Endothelial cell (in vitro differentiated cells): ENCODE data around the gene KIF26A. TPM values are rescaled to one million over a fixed set of nuclear protein-coding genes. Genes with fewer than 3 reads are reported as not detected.

ENCODE experiments used
- DNase-seq: peaks from one replicate; pipeline ENCODE4 v3.0.0; 2021; ENCODE audit warnings: low spot score
- H3K27ac Mint-ChIP-seq: one replicate; pipeline ENCODE4 v1.8.0; 2021; ENCODE audit warnings: mixed read lengths, inconsistent platforms; ENCODE audit not compliant: unreplicated experiment
- H3K27me3 Mint-ChIP-seq: one replicate; pipeline ENCODE4 v1.8.0; 2021; ENCODE audit warnings: mild to moderate bottlenecking, moderate library complexity, mixed read lengths, inconsistent platforms; ENCODE audit not compliant: unreplicated experiment
- H3K36me3 Mint-ChIP-seq: one replicate; pipeline ENCODE4 v1.8.0; 2021; ENCODE audit warnings: mild to moderate bottlenecking, low read depth, mixed read lengths, inconsistent platforms; ENCODE audit not compliant: unreplicated experiment
- H3K4me1 Mint-ChIP-seq: one replicate; pipeline ENCODE4 v1.8.0; 2021; ENCODE audit warnings: mild to moderate bottlenecking, mixed read lengths, inconsistent platforms; ENCODE audit not compliant: unreplicated experiment
- H3K4me3 Mint-ChIP-seq: one replicate; pipeline ENCODE4 v1.8.0; 2021; ENCODE audit warnings: mild to moderate bottlenecking, mixed read lengths, inconsistent platforms; ENCODE audit not compliant: unreplicated experiment
- H3K9me3 Mint-ChIP-seq: one replicate; pipeline ENCODE4 v1.8.0; 2021; ENCODE audit warnings: mixed read lengths, inconsistent platforms; ENCODE audit not compliant: unreplicated experiment
- total RNA-seq: library from RNA; stranded (reverse); fragmentation: NEBNext Ultra II Directional; extraction: Animal tissue kit (Norgen Biotek cat#: 25700); gene quantifications from one replicate; pipeline ENCODE4 v1.2.1, GENCODE V29; 2021; ENCODE audit not compliant: unreplicated experiment
- TF ChIP-seq, protein P1 (sequence below): fragments of 200-600 bp; sonication (generic); IDR thresholded peaks from one replicate; pipeline ENCODE4 v1.5.0; 2021; ENCODE audit warnings: antibody characterized with exemption; ENCODE audit not compliant: unreplicated experiment

KIF26A gene
- total RNA-seq, 1 donor from 2014 or later = 96.9 TPM

GRCh38 chr14:104095426-104096310, 42.7 kb upstream of the KIF26A start:
- H3K9me3 Mint-ChIP-seq = no peaks in the 10 kb centered on the region
- no peak overlapping the region for H3K27ac Mint-ChIP-seq
- no peaks in the 10 kb centered on the region for H3K4me1 Mint-ChIP-seq
- DNase-seq = no peak
- peaks cover 2% of the 10 kb centered on the region for H3K27me3 Mint-ChIP-seq
- no peaks in the 10 kb centered on the region for H3K36me3 Mint-ChIP-seq
- no peak overlapping the region for H3K4me3 Mint-ChIP-seq
- TF ChIP-seq, protein P1, sequence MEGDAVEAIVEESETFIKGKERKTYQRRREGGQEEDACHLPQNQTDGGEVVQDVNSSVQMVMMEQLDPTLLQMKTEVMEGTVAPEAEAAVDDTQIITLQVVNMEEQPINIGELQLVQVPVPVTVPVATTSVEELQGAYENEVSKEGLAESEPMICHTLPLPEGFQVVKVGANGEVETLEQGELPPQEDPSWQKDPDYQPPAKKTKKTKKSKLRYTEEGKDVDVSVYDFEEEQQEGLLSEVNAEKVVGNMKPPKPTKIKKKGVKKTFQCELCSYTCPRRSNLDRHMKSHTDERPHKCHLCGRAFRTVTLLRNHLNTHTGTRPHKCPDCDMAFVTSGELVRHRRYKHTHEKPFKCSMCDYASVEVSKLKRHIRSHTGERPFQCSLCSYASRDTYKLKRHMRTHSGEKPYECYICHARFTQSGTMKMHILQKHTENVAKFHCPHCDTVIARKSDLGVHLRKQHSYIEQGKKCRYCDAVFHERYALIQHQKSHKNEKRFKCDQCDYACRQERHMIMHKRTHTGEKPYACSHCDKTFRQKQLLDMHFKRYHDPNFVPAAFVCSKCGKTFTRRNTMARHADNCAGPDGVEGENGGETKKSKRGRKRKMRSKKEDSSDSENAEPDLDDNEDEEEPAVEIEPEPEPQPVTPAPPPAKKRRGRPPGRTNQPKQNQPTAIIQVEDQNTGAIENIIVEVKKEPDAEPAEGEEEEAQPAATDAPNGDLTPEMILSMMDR = no peak

- no peak overlapping the region for H3K4me3 Mint-ChIP-seq
- no peak overlapping the region for H3K27ac Mint-ChIP-seq
- no peaks in the 10 kb centered on the region for H3K9me3 Mint-ChIP-seq
- TF ChIP-seq, protein P1 = no peak
- no peaks in the 10 kb centered on the region for H3K4me1 Mint-ChIP-seq
- no peak for DNase-seq
- H3K36me3 Mint-ChIP-seq = no peaks in the 10 kb centered on the region
- H3K27me3 Mint-ChIP-seq = peaks cover 2% of the 10 kb centered on the region
Measured at GRCh38 chr14:104096318-104096717, 42.1 kb upstream of the KIF26A start.

DNA sequence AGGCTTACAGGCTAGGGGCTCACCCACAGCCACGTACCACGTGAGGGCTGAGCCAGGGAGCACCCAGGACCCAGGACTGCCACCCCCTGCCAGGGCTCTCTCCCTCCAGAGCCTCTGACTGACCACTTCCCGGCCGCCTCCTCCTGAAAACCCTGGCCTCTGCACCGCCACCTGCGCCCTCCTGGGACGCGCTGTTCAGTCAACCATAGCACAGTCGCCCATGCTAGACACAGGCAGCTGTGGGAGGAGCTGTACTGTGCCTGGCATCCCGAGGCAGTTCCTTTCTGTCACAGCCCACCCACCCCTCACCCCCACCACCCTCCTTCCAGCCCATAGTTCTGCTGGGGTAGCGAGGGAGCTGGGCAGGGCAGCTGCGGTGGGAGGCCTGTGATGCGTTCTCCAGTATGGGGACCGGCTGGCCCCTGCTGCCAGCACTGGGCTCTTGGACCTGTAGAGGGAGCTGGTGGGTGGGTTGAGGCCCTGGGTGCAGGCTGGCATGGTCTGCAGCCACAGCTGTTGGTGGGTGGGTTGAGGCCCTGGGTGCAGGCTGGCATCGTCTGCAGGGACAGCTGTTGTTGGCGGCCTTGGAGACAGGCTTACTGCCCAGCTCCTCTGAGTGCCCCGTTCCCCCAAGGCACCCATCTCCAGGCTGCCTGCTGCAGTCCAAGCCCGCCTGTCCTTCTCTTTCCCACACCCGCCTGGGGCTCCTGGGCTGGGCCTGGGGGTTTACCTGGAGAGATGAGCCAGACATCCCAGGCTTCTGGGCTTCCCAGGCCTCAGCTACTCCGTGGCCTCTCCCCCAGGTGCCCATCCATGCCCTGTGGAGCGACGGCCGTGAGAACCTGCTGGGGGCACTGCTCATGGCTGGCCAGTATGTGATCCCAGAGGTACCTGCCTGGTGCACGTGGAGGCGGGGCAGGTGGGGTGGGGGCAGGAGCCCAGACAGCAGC, 41.4 kb upstream of the KIF26A start:
- H3K27me3 Mint-ChIP-seq = peaks cover 2% of the 10 kb centered on the region
- TF ChIP-seq, protein P1 = no peak
- H3K36me3 Mint-ChIP-seq = no peaks in the 10 kb centered on the region
- no peak overlapping the region for H3K27ac Mint-ChIP-seq
- no peaks in the 10 kb centered on the region for H3K9me3 Mint-ChIP-seq
- no peak overlapping the region for H3K4me3 Mint-ChIP-seq
- H3K4me1 Mint-ChIP-seq = no peaks in the 10 kb centered on the region
- peak; percentile 46 for DNase-seq

- TF ChIP-seq, protein P1 = no peak
- no peak overlapping the region for H3K4me3 Mint-ChIP-seq
- no peak for DNase-seq
- H3K27me3 Mint-ChIP-seq = peaks cover 2% of the 10 kb centered on the region
- H3K4me1 Mint-ChIP-seq = no peaks in the 10 kb centered on the region
- no peak overlapping the region for H3K27ac Mint-ChIP-seq
- H3K36me3 Mint-ChIP-seq = no peaks in the 10 kb centered on the region
- H3K9me3 Mint-ChIP-seq = no peaks in the 10 kb centered on the region
Measured at GRCh38 chr14:104098272-104099095, 39.9 kb upstream of the KIF26A start.
